B cell (primary cell): ENCODE measurements around the gene ATRIP.

Experiments
- EZH2 ChIP-seq: IDR thresholded peaks from 2 replicates; pipeline ENCODE4 v1.6.1; 2012; ENCODE audit warnings: borderline replicate concordance, low read depth, mild to moderate bottlenecking, moderate library complexity, low read length; ENCODE audit not compliant: insufficient read depth, poor library complexity, severe bottlenecking
- TF ChIP-seq, protein P1 (sequence below): fragments of 200-600 bp; IDR thresholded peaks from one replicate; pipeline ENCODE4 v1.8.0; 2022; ENCODE audit warnings: antibody characterized with exemption, mild to moderate bottlenecking

DNA sequence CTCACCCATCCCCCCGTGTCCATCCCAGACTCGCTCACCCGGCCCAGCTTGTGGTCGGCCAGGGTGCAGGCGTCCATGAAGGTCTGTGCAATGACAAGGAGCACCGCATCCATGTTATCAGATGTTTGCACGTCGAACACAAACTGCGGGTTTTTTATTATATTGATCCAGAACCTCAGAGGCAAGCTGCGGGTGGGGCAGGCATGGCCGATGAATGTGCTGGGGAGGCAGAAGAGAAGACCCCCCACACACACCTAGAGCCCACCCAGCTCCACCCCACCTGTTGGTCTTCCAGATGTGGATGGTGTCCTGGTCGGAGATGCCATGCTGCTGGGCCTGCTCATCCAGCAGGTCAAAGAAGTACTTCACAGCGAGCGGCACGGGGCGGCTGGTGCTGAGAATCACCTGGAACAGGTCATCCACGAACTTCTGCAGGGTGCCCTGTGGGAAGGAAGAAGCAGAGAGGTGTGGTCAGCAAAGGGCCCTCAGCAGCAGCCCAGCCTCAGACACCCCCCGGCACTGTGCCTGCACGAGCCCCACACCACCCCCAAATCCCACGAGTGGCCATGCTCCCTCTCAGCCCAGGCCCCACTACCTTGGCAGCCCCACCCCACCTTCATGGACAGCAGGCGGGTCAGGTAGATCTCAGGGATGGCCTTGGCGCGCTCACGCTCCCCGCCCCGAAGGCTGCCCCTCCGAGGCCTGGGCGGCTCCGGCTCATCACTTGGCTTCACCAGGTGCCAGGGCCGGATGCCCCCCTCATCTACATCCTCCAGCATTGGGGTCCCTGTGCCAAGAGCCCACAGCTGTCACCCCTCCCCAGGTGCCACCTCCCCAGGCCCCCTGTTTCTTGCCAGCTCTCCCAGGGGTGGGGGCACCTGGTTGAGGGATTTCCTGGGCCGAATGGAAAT, 37.0 kb upstream of the ATRIP start:
- TF ChIP-seq, protein P1, sequence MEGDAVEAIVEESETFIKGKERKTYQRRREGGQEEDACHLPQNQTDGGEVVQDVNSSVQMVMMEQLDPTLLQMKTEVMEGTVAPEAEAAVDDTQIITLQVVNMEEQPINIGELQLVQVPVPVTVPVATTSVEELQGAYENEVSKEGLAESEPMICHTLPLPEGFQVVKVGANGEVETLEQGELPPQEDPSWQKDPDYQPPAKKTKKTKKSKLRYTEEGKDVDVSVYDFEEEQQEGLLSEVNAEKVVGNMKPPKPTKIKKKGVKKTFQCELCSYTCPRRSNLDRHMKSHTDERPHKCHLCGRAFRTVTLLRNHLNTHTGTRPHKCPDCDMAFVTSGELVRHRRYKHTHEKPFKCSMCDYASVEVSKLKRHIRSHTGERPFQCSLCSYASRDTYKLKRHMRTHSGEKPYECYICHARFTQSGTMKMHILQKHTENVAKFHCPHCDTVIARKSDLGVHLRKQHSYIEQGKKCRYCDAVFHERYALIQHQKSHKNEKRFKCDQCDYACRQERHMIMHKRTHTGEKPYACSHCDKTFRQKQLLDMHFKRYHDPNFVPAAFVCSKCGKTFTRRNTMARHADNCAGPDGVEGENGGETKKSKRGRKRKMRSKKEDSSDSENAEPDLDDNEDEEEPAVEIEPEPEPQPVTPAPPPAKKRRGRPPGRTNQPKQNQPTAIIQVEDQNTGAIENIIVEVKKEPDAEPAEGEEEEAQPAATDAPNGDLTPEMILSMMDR: no peak
- TF ChIP-seq EZH2: no peak
